Putamen (tissue), 1 donor: ENCODE measurements around the gene NRIP3.
"Not testable (repeated sequence)": the region's sequence is repeated elsewhere in the genome, so short reads cannot be mapped to it uniquely, and the experiment has no call there.

Experiments
- DNase-seq: peaks from one replicate; pipeline ENCODE4 v3.0.0-alpha.2; 2016; ENCODE audit warnings: low spot score

Gene NRIP3

GRCh38 chr11:9015677-9016076, 11.9 kb upstream of the NRIP3 start:
- peak; percentile 55 for DNase-seq

DNA sequence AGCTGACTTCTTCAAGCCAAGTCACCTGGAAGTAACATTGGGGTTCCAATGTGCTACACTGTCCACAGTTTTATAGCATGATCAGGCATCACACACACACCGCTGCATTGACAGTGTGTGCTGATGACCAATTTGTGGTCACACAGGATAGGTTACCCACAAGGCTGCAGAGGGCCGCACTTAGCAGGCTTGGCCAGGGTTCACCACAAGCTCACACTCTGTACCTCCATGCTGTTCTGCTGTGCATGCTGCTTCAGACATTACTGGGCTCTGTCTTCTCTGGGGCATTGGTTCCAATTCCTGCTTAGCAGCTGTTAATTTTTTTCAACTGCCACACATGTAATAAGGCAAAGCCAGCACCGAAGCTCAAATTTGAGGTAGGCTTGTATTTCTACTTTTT, 11.0 kb upstream of the NRIP3 start:
- DNase-seq: no peak

DNA sequence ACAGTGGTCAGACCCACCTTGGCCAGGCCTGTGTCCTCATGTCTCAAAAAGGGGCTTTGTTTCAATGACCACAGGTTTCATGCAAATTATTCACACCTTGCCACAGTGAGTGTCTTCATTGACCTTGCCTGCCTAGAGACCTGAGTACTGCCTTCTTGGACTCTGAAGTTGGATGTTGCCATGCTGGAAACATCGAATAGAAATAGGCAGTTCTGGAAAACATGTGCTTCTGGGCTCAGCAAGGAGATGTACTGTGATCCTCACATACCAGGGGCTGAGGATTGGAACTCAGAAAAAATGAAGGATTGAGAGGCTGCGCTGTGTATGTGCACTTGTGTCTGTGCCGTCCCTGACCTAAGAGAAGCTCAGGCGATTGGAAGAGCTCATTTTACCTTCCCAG, 9.6 kb upstream of the NRIP3 start:
- no peak for DNase-seq

DNA sequence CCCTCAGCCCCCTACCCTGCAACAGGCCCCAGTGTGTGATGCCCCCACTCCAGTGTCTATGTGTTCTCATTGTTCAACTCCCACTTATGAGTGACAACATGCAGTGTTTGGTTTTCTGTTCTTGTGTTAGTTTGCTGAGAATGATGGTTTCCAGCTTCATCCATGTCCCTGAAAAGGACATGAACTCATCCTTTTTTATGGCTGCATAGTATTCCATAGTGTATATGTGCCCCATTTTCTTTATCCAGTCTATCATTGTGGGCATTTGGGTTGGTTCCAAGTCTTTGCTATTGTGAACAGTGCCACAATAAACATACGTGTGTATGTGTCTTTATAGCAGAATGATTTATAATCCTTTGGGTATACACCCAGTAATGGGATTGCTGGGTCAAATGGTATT, 5.7 kb upstream of the NRIP3 start:
- not testable (repeated sequence) for DNase-seq

GRCh38 chr11:9008661-9009060, 4.9 kb upstream of the NRIP3 start:
- no peak for DNase-seq

DNA sequence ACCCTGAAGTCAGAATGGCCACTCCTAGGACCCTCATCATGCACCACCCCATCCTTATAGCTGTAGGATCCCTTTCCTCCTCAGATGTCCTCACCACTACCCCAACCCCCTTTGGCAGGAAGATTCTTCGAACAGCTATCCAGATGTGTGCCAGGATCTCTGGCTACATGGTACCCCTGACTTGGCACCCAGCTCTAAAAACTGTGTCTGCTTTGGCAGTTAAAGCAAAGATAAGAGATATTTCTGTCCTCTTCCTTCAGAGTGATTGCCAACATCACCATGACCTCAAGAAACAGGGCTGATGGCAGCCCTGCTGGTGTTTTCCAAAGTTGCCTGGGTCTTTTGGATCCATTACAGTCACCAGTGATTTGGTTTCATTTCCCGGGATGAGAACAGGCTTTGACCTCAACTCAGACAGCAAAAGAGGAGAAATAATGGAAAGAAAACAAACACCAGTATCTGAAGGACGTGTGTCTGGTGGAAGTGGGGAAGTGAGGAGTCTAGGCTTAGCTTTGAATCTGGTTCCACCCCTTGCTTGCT, 4.3 kb upstream of the NRIP3 start:
- no peak for DNase-seq

GRCh38 chr11:9005087-9005486, 1.3 kb upstream of the NRIP3 start:
- DNase-seq: no peak

DNA sequence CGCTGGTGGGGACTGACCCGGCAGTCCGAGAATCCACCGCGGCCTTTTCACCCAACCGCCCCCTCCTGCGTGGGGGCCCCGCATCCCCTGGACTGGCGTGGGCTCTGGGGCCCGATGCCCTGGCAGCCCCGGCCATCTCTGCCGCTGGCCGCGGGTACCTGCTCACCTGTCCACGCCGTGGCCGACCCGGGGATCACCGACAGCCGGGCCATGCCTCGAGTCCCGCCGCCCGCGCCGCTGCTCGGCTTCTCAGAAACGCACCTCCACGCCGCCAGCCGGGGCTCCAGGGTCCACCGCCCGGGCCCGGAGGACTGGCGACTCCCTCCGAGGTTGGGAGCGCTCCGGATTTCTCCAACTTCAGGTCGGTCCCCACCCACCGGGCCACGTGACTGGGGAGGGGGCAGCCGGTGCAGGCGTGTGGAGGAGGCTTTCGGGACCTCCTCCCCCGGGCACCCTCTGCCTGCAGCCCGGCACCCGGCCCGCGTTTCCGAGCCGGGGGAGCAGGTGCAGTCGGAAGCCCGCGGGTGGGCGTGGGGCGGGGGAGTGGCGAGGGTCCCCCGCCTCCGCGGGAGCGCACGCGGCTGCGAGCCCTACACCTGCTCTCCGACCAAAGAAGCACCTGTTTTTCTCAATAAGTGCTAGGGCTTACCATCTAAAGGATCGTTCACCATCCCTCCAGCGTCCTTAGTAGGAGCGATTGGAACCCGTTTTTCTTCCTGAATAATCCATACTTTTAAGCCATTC, 554 bp upstream of the NRIP3 start:
- no peak for DNase-seq

DNA sequence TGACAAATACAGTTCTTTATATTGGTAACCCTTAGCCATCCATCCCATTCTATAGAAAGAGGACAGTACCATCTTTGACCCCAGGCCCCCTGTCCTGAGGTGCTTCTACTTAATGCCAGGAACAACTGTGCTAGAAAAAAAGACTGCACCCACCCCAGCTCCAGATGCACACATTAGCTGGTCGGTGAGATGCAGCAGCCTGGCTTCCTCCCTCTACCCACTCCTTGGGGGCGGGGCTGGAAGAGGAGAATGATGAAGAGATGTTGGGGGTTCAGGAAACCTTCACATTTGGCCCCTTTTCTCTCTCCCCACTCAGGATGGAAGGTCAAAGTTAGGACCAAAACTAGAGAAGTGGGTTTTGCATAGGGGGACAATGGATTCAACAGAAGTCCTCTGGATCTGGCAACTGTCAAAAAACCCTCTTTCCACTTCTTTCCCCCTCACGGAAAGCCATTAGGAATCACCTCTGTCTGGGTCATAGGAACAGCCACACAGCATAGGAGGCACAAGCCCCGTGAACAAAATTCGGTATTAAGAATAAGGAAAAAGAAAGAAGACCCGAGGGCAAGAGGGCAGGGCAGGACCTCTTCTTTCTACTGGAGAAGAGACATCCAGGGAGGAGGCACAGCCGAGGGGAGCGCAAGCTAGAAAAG, 755 bp downstream of the NRIP3 start:
- DNase-seq: no peak

- no peak for DNase-seq
These were observed 2.1 kb downstream of the NRIP3 start for GRCh38 chr11:9001736-9002135.

- no peak for DNase-seq
These were observed 5.8 kb downstream of the NRIP3 start for GRCh38 chr11:8998017-8998416.

DNA sequence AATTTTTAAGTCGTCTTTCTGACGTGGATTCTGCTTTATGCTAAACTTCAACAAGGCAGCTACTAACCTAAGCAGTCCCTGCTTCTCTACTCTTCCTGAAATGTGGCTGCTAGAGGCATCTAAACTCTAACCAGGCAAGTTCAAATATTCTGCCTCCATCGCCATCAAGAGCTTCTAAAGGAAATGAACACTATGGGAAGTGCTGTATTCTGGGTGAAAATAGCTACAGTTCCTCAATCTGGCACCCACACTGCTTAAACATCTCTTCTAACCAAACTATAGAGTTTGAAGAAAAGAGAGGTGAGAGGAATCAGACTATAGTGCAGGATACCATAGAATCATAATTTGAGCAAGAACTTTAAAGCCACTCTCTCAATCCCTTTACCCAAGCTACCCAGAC, 6.3 kb downstream of the NRIP3 start:
- DNase-seq: no peak

GRCh38 chr11:8989453-8989852, 14.3 kb downstream of the NRIP3 start:
- no peak for DNase-seq

DNA sequence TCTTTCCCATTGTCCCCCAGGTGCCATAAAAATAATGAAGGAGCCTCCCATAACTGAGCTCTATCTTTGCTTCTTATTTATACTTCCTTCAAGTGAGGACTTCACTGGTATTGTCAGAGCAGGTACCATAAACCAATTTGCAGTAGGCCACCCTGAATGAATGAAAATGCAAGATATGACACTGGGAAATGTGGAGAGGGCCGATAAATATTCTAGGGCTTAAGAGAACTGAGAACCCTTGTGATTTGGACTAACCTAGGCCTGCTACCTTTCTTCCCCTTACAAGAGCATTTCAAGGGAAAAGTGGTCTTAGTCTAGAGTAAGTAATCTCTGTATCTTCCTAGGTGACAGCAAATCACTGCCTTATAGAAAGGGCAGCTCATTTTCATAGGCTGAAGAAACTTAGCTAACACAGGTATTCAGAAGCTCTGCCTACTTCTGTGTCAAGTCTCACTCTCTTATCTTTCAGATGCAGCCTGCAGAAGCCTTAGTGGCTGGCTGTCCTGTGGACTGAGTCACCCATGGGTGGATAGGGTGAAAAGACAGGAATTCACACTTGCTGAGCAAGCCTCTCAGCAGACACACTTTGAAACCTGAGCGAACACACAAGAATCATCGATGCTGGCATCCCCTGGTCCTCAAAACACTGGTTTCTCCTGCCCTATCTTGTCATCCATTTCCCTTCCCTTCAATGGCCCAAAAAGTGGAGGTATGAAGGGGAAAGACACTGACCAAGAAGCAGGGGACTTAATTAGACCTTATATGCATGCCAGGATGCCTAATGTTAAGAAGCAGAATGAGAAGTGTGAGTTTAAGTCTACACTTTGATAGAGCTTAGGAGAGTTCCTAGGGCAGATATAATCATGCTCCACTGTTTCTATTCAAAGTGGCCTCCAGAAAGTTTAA, 15.2 kb downstream of the NRIP3 start:
- DNase-seq: no peak

DNA sequence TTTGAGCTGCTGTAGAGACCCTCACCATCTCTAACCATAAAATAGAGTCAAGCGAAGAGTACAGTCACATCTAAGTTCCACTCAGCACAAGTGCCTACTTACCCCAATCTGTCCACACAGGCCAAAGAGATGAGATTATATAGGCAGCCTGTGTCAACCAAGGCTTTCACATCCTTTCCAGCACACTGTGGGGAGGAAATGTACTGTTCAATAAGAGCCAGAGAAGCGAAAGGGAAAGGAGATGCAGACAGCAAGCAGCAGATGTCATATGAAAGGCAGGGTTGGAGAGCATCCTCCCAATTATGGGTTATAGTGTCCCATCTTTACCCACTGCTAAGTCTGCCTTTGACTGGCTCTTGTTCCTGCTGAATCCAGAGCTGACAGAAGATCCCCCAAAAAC, 16.4 kb downstream of the NRIP3 start:
- DNase-seq: no peak

- DNase-seq: not testable (repeated sequence)
These were observed 17.0 kb downstream of the NRIP3 start for GRCh38 chr11:8986772-8987171.

DNA sequence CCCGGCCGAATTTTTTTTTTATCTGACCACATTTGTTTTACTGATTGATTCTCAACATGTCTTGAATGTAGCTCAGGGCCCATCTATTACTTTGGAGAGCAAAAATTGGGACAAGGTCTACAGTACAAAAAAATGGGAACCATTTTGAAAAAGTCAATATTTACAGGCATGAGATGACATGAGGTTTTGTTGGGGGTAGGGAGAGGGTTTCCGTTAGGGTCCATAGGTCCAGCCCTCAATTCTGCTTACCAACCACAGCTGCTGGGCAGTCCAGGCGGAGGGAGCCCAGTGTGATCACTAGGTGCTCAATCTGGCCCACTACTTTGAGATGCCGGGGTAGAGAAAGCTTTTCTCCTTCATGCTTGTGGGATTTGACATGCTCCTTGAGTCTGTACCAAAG, 18.3 kb downstream of the NRIP3 start:
- no peak for DNase-seq

GRCh38 chr11:8983552-8983951, 20.2 kb downstream of the NRIP3 start:
- no peak for DNase-seq

- no peak for DNase-seq
These were observed 23.3 kb downstream of the NRIP3 start for GRCh38 chr11:8980485-8980884.

GRCh38 chr11:8979365-8979764, 24.4 kb downstream of the NRIP3 start:
- DNase-seq: not testable (repeated sequence)

GRCh38 chr11:8973121-8973520, 30.7 kb downstream of the NRIP3 start:
- no peak for DNase-seq

- DNase-seq: no peak
These were observed 31.9 kb downstream of the NRIP3 start for GRCh38 chr11:8971924-8972316.
